K562 (cell line): ENCODE measurements around the gene MBLAC2. TPM values are rescaled to one million over a fixed set of nuclear protein-coding genes. Genes with fewer than 3 reads are reported as not detected.

Experiments
- ATAC-seq: fragments of 200-7000 bp; cut with Tn5 transposase; 3 replicates; pipeline ENCODE4 v1.9.1; 2020; ENCODE audit warnings: moderate library complexity
- BruUV-seq: library from RNA; stranded (reverse); fragments of 400-500 nt; replicated peaks from 2 replicates; lab custom pipeline; 2021; lab: Mats Ljungman, UMichigan
- CTCF ChIA-PET: fragments of 300-600 bp; formaldehyde crosslinking; extraction: SDS; loops from one replicate; lab custom pipeline; 2021; ENCODE audit warnings: low intra/inter-chr PET ratio; lab: Yijun Ruan, JAX
- POLR2A ChIA-PET: fragments of 300-600, 350-650 bp; sonication (Branson Sonifier 250); formaldehyde crosslinking; extraction: SDS; loops from one replicate; lab custom pipeline; 2021; ENCODE audit warnings: antibody characterized with exemption, inconsistent platforms; lab: Yijun Ruan, JAX
- DNase-seq, 4 experiments: peaks; one replicate each; pipeline versions ENCODE4 v3.0.0 to v3.0.0-alpha.2; 2011 to 2018; ENCODE audit warnings: low spot score in 3 of 4, mixed read lengths in 3 of 4; ENCODE audit errors: extremely low read depth in 1 of 4
- FAIRE-seq: peaks from 2 replicates; lab custom pipeline; 2011; peaks lifted over from hg19 to GRCh38; lab: Jason Lieb, UNC
- H2AFZ ChIP-seq: 2 replicates; pipeline ENCODE4 v1.6.0; 2011; ENCODE audit warnings: low read depth, low read length, control low read depth, inconsistent platforms
- H3K27ac ChIP-seq: fragments of 200-600 bp; 3 replicates; pipeline ENCODE4 v1.8.0; 2011; ENCODE audit warnings: low read depth, mild to moderate bottlenecking, control low read depth, inconsistent platforms, low read length, moderate library complexity, mixed read lengths; ENCODE audit errors: extremely low read depth
- H3K27me3 ChIP-seq, 2 experiments: fragments of 300-600 bp in 1 of 2; 2 replicates in 1 of 2; 3 replicates in 1 of 2; pipeline versions ENCODE4 v1.6.0 to v1.8.0; 2011; ENCODE audit warnings: inconsistent platforms in 2 of 2, low read length in 2 of 2, mild to moderate bottlenecking in 1 of 2, mixed read lengths in 1 of 2, moderate library complexity in 1 of 2; ENCODE audit not compliant: control insufficient read depth in 2 of 2, insufficient read depth in 2 of 2
- H3K36me3 ChIP-seq: fragments of 300-600 bp; 3 replicates; pipeline ENCODE4 v1.8.0; 2011; ENCODE audit warnings: mild to moderate bottlenecking, low read length, inconsistent platforms; ENCODE audit not compliant: control insufficient read depth, insufficient read depth
- H3K4me1 ChIP-seq, 2 experiments: fragments of 200-600 bp in 1 of 2; replicated peaks in 1 of 2; 2 replicates in 1 of 2; 3 replicates in 1 of 2; pipeline versions ENCODE4 v1.5.1 to v1.8.0; 2011; ENCODE audit warnings: inconsistent platforms in 2 of 2, low read length in 2 of 2, mild to moderate bottlenecking in 1 of 2, mixed read lengths in 1 of 2, moderate library complexity in 1 of 2; ENCODE audit not compliant: control insufficient read depth in 2 of 2, insufficient read depth in 2 of 2
- H3K4me2 ChIP-seq: 2 replicates; pipeline ENCODE4 v1.6.1; 2011; ENCODE audit warnings: low read length, control low read depth, inconsistent platforms, mixed read lengths; ENCODE audit not compliant: insufficient read depth
- H3K4me3 ChIP-seq: fragments of 200-600 bp; sonication (generic), shearing (Covaris generic); 2 replicates; pipeline ENCODE4 v1.5.1; 2016; ENCODE audit warnings: control low read depth, inconsistent platforms
- H3K79me2 ChIP-seq: fragments of 200-600 bp; 3 replicates; pipeline ENCODE4 v1.8.0; 2011; ENCODE audit warnings: low read length, inconsistent platforms; ENCODE audit not compliant: control insufficient read depth, insufficient read depth
- H3K9ac ChIP-seq, 2 experiments: 2 replicates each; pipeline versions ENCODE4 v1.6.0 to v1.6.1; 2011; ENCODE audit warnings: low read depth in 2 of 2, low read length in 2 of 2, control low read depth in 1 of 2, inconsistent platforms in 1 of 2, mild to moderate bottlenecking in 1 of 2, mixed read lengths in 1 of 2; ENCODE audit not compliant: insufficient read depth in 1 of 2
- H3K9me1 ChIP-seq: one replicate; pipeline ENCODE4 v1.6.0; 2011; ENCODE audit warnings: inconsistent platforms, mild to moderate bottlenecking, low read length, moderate library complexity; ENCODE audit not compliant: control insufficient read depth, insufficient read depth
- H3K9me3 ChIP-seq: replicated peaks from 2 replicates; pipeline ENCODE4 v1.5.1; 2011; ENCODE audit warnings: low read depth, low read length, inconsistent platforms; ENCODE audit not compliant: control insufficient read depth, insufficient read depth
- H4K20me1 ChIP-seq: replicated peaks from 2 replicates; pipeline ENCODE4 v1.6.1; 2011; ENCODE audit warnings: low read length, inconsistent platforms, mixed read lengths; ENCODE audit not compliant: control insufficient read depth, insufficient read depth
- C11orf30 ChIP-seq: fragments of 450-650 bp; IDR thresholded peaks from 2 replicates; pipeline ENCODE4 v1.6.1; 2016; ENCODE audit warnings: low read depth, mild to moderate bottlenecking
- CTBP1 ChIP-seq: fragments of 450-650 bp; IDR thresholded peaks from 2 replicates; pipeline ENCODE4 v1.6.1; 2016; ENCODE audit warnings: borderline replicate concordance
- ETV1 ChIP-seq: fragments of 450-650 bp; conservative IDR thresholded peaks from 2 replicates; pipeline ENCODE4 v1.6.1; 2016; ENCODE audit warnings: missing genetic modification characterization, control low read depth, low read depth, missing compliant biosample characterization
- FOXJ3 ChIP-seq: sonication (generic); formaldehyde crosslinking; IDR thresholded peaks from 2 replicates; pipeline ENCODE4 v1.4.0; 2020; ENCODE audit warnings: mild to moderate bottlenecking, missing genetic modification reagents
- RBM15 ChIP-seq: fragments of 200-400 bp; formaldehyde crosslinking; IDR thresholded peaks from 2 replicates; pipeline ENCODE4 v1.6.1; 2018; ENCODE audit warnings: mild to moderate bottlenecking, low read length, moderate library complexity; ENCODE audit not compliant: insufficient read depth
- RFX5 ChIP-seq: IDR thresholded peaks from 2 replicates; pipeline ENCODE4 v1.6.1; 2011; ENCODE audit warnings: low read depth, mild to moderate bottlenecking, improper control_type of control experiment, low read length
- TCF7L2 ChIP-seq: fragments of 150-350 bp; IDR thresholded peaks from 2 replicates; pipeline ENCODE4 v1.6.1; 2016; ENCODE audit warnings: low read depth, mild to moderate bottlenecking, low read length, moderate library complexity
- ZBTB1 ChIP-seq: sonication (generic); formaldehyde crosslinking; IDR thresholded peaks from 2 replicates; pipeline ENCODE4 v1.8.1; 2023; ENCODE audit warnings: missing genetic modification reagents, low read depth, mild to moderate bottlenecking, borderline replicate concordance
- ZNF79 ChIP-seq: fragments of 250-450 bp; sonication (Bioruptor Pico); IDR thresholded peaks from 2 replicates; pipeline ENCODE4 v1.4.0; 2020; ENCODE audit warnings: low read depth, mild to moderate bottlenecking, moderate library complexity
- WGBS: fragments of 100-300 bp; shearing (Covaris generic); methylation state at CpG from one replicate; pipeline ENCODE4 v1.1.6; 2016; ENCODE audit warnings: low coverage, mixed read lengths; ENCODE audit not compliant: insufficient coverage; ENCODE audit errors: missing lambda C conversion rate; 5-methylcytosine and 5-hydroxymethylcytosine counted together
- in situ Hi-C: fragments of 300-500 bp; cut with MboI; formaldehyde crosslinking; loops from 4 replicates; pipeline ENCODE4 v1.15.0; 2018; ENCODE audit warnings: inconsistent platforms, mixed read lengths
- intact Hi-C: fragments of 100-400 bp; cut with micrococcal nuclease; formaldehyde crosslinking; loops from 2 replicates; pipeline ENCODE4 v1.14.2; 2022
- polyA plus RNA-seq, 8 experiments: library from polyadenylated mRNA; depleted of rRNA in 4 of 8; stranded (reverse) in 5 of 8; unstranded in 3 of 8; fragments of >200 nt; fragmentation: Nextera tagmentation in 2 of 8; fragmentation: Illumina TruSeq in 1 of 8; extraction: Ambion mirVana in 2 of 8; extraction: Trizol in 1 of 8; gene quantifications; 2 replicates each; pipeline versions ENCODE4 v1.2.1 to v1.2.3, GENCODE V29; 2011 to 2014; ENCODE audit warnings: inconsistent platforms in 1 of 8, missing spikeins in 1 of 8
- total RNA-seq, 7 experiments: library from RNA; depleted of rRNA in 6 of 7; stranded (reverse); fragments of >200 nt in 6 of 7; fragmentation: Illumina TruSeq in 2 of 7; extraction: Trizol in 2 of 7; gene quantifications; 2 replicates each; pipeline versions ENCODE4 v1.2.1 to v1.2.3, GENCODE V29; 2011 to 2021; ENCODE audit warnings: low replicate concordance in 1 of 7
- TF ChIP-seq, protein P1 (sequence below): IDR thresholded peaks from 2 replicates; pipeline ENCODE4 v1.6.1; 2011; ENCODE audit warnings: borderline replicate concordance, low read depth, mild to moderate bottlenecking, moderate library complexity, low read length; ENCODE audit not compliant: insufficient read depth, poor library complexity, severe bottlenecking

Gene MBLAC2
- total and polyA plus RNA-seq, 9 of the 15 experiments (the other 6 are each of a cell fraction or from before 2014, with no cell fraction given), result 2.4 to 13.1 (median 10.3) TPM

DNA sequence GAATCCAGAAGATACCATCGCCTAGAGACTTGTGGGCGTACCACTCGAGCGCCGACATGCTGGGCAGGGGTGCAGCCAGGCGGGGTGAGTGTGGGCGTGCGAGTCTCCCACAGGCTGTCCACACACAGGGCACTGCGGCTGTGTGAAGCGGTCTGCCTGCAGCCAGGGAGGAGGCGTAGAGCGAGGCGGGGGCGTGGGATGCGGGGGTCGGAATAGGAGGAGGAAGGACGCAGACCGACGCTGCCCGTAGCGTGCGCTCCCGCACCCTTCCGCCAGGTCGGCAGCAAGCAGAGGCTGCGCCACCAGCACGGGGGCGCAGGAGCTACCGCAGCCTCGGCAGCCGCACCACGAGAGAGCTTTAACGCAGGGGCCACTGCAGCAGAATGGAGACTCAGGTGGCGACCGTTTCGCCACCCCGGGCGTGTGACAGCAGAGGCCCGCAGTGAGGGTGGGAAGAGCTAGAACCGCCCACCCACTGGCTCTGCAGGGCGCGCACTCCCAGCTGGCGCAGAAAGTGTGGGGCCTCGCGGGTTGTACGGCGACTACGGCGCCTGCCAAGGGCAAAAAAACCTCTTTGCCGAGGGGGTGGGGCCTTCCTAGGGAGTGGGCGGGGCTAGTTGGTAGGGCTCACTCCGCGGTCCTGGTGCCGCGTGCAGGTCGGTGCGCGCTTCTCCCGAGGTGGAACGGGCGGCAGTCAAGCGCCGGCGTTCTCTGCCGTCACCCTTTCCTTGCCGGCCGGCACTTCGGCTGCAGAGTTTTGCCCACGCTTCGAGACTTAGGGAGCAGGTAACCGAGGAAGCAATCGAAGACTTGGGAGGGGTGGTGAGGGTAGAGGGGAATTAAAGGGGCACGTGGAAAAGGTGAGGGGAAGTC, at the start of gene MBLAC2, which contains the start of gene POLR3G (continued):
- TF ChIP-seq, protein P1, sequence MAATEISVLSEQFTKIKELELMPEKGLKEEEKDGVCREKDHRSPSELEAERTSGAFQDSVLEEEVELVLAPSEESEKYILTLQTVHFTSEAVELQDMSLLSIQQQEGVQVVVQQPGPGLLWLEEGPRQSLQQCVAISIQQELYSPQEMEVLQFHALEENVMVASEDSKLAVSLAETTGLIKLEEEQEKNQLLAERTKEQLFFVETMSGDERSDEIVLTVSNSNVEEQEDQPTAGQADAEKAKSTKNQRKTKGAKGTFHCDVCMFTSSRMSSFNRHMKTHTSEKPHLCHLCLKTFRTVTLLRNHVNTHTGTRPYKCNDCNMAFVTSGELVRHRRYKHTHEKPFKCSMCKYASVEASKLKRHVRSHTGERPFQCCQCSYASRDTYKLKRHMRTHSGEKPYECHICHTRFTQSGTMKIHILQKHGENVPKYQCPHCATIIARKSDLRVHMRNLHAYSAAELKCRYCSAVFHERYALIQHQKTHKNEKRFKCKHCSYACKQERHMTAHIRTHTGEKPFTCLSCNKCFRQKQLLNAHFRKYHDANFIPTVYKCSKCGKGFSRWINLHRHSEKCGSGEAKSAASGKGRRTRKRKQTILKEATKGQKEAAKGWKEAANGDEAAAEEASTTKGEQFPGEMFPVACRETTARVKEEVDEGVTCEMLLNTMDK, result peak; percentile 65
- TF ChIP-seq C11orf30, result peak; percentile 82
- TF ChIP-seq, all 486 proteins: peak for 156

DNA sequence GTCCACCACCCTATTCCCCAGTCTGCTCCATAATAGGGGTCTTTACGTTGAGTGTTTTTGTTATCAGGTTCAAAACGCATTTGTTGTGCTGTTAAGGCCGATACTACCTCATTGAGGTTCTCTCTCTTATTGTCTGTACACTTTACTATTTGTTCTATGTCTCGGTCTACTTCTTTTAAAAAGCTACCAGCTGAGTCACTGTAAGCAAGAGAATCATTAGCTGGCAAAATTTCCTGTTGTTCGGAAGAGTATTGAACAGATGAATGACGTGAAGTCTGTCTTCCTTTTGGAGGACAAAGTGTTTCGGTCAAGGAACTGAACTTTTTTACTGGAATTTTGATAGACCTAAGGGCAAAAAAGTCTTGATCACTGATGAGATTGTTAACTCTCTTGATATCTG, 44.5 kb upstream of the MBLAC2 start:
- no peak for ATAC-seq
- TF ChIP-seq ZNF79 (CRISPR knock-in tag) (no peak), RBM15 (no peak), CTBP1 (no peak), ZBTB1 (CRISPR knock-in tag) (no peak), RFX5 (no peak), ETV1 (tag) (no peak), TCF7L2 (no peak), FOXJ3 (no peak)
- TF ChIP-seq, all 486 proteins: peak for 0
- Histone ChIP-seq H3K9me1 (no peaks in the 10 kb centered on the region), H3K9ac (no peak overlapping the region), H3K9me3 (no peaks in the 10 kb centered on the region), H3K27ac (no peak overlapping the region), H4K20me1 (no peaks in the 10 kb centered on the region), H3K4me3 (no peak overlapping the region), H3K4me1 (no peaks in the 10 kb centered on the region), H3K36me3 (peaks cover 75% of the 10 kb centered on the region), H3K79me2 (peaks cover 7% of the 10 kb centered on the region; the same call in 1 of the 3 replicates), H2AFZ (no peak overlapping the region), H3K27me3 (no peaks in the 10 kb centered on the region), H3K4me2 (no peak overlapping the region)
- POLR2A ChIA-PET, result interaction anchor here (0.8 to 1.0 kb wide), 3 partner anchors 8 to 19 kb away, joined by 3 to 4 read pairs (median 3); no protein-coding TSS in a partner anchor
- FAIRE-seq (no peak), DNase-seq (no peak)
- in situ Hi-C loops (no loop called here), intact Hi-C loops (no loop called here)
- no TSS peak for BruUV-seq
- WGBS, result 86% methylated on average over 7 of the region's 7 CpGs
- CTCF ChIA-PET, result no interaction called here
